ENCODE data around the gene KLK6. TPM values are rescaled to one million over a fixed set of nuclear protein-coding genes. Genes with fewer than 3 reads are reported as not detected.

The KLK6 gene
- polyA plus RNA-seq, 1 of the 3 experiments (the other 2 are of a cell fraction) = not detected

DNA sequence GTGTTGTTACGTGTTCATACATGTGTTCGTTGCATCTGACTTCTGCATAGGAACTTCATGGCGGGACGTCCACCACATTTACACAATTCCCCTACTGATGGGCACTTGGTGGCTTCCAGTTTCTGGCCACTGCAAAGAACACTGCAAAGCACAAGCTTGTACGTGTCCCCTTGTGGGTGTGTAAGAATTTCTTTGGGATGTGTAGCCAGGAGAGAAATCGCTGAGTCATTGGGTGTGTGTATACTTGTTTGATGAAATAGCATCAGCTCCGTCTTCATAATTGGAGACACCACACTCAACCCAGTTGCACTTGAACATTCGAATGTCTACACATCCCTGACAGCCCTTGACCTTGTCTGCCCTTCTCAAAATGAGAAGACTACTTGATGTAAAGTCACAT is 35.8 kb downstream of the KLK6 start (continued):
- TF ChIP-seq, protein P1, sequence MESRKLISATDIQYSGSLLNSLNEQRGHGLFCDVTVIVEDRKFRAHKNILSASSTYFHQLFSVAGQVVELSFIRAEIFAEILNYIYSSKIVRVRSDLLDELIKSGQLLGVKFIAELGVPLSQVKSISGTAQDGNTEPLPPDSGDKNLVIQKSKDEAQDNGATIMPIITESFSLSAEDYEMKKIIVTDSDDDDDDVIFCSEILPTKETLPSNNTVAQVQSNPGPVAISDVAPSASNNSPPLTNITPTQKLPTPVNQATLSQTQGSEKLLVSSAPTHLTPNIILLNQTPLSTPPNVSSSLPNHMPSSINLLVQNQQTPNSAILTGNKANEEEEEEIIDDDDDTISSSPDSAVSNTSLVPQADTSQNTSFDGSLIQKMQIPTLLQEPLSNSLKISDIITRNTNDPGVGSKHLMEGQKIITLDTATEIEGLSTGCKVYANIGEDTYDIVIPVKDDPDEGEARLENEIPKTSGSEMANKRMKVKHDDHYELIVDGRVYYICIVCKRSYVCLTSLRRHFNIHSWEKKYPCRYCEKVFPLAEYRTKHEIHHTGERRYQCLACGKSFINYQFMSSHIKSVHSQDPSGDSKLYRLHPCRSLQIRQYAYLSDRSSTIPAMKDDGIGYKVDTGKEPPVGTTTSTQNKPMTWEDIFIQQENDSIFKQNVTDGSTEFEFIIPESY (IDR thresholded peaks at IDR 0.05; ENCODE audit: borderline replicate concordance, low read depth) = no peak
- TF ChIP-seq, protein P2, sequence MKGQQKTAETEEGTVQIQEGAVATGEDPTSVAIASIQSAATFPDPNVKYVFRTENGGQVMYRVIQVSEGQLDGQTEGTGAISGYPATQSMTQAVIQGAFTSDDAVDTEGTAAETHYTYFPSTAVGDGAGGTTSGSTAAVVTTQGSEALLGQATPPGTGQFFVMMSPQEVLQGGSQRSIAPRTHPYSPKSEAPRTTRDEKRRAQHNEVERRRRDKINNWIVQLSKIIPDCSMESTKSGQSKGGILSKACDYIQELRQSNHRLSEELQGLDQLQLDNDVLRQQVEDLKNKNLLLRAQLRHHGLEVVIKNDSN (IDR thresholded peaks at IDR 0.05; ENCODE audit: borderline replicate concordance, low read depth) = no peak
- TF ChIP-seq GABPA (IDR thresholded peaks at IDR 0.05; ENCODE audit: low read depth) = no peak

DNA sequence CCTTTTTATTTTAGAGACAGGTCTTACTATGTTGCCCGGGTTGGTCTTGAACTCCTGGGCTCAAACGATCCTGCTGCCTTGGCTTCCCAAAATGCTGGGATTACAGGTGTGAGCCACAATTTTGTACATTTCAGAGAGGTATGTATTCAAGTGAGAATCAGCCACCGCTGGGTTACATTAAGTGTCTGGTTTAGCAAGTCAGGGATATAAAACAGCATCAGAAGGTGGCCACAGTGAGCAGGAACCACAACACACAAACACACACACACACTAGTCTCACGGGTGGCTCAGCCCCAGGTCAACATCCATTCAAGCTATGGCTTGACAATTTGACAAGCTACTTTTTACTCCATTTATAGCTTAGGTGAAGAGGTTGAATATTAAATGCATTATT is 36.7 kb downstream of the KLK6 start:
- H3K4me3 ChIP-seq (ENCODE audit: low read depth in 2 of 2, low read length in 1 of 2) = no peak overlapping the region
- H3K9me3 ChIP-seq = no peaks in the 10 kb centered on the region
- ChIA-PET POLR2A (no interaction called here), CTCF (no interaction called here)
- H3K27ac ChIP-seq (ENCODE audit: low read depth in 2 of 2, low read length in 1 of 2) = no peak overlapping the region
- no peaks in the 10 kb centered on the region for H3K36me3 ChIP-seq (replicated peaks in 1 of 2; ENCODE audit: control insufficient read depth in 1 of 2, insufficient read depth in 2 of 2, low read length in 1 of 2)
- H4K20me1 ChIP-seq (ENCODE audit: insufficient read depth) = no peaks in the 10 kb centered on the region
- H2AFZ ChIP-seq (ENCODE audit: low read depth) = no peak overlapping the region
- no peak overlapping the region for H3K9ac ChIP-seq
- H3K27me3 ChIP-seq (ENCODE audit: insufficient read depth) = peaks cover 43% of the 10 kb centered on the region; the same call in 1 of the 2 replicates
- TF ChIP-seq EP300 (IDR thresholded peaks at IDR 0.05; ENCODE audit: borderline replicate concordance in 1 of 2, low read depth in 1 of 2, low read length in 1 of 2) (no peak), MEF2A (IDR thresholded peaks at IDR 0.05; ENCODE audit: borderline replicate concordance, low read depth) (no peak), MXI1 (IDR thresholded peaks at IDR 0.05; ENCODE audit: low read depth, low read length) (no peak), FOXJ3 (CRISPR knock-in tag; IDR thresholded peaks at IDR 0.05) (no peak), TCF12 (IDR thresholded peaks at IDR 0.05) (no peak), YY1 (IDR thresholded peaks at IDR 0.05; ENCODE audit: low read depth) (no peak), SMC3 (IDR thresholded peaks at IDR 0.05; ENCODE audit: low read depth, low read length) (no peak), NRF1 (IDR thresholded peaks at IDR 0.05; ENCODE audit: low read depth, low read length) (no peak), NFIC (IDR thresholded peaks at IDR 0.05; ENCODE audit: borderline replicate concordance) (no peak), RXRA (IDR thresholded peaks at IDR 0.05; ENCODE audit: borderline replicate concordance, low read depth) (no peak), GATA2 (CRISPR knock-in tag; IDR thresholded peaks at IDR 0.05) (no peak), GABPA (IDR thresholded peaks at IDR 0.05; ENCODE audit: low read depth) (no peak)
- TF ChIP-seq, protein P3, sequence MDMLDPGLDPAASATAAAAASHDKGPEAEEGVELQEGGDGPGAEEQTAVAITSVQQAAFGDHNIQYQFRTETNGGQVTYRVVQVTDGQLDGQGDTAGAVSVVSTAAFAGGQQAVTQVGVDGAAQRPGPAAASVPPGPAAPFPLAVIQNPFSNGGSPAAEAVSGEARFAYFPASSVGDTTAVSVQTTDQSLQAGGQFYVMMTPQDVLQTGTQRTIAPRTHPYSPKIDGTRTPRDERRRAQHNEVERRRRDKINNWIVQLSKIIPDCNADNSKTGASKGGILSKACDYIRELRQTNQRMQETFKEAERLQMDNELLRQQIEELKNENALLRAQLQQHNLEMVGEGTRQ (IDR thresholded peaks at IDR 0.05; ENCODE audit: borderline replicate concordance, low read depth, low read length) = no peak
- TF ChIP-seq, protein P1 (IDR thresholded peaks at IDR 0.05; ENCODE audit: borderline replicate concordance, low read depth) = no peak
- TF ChIP-seq, protein P4, sequence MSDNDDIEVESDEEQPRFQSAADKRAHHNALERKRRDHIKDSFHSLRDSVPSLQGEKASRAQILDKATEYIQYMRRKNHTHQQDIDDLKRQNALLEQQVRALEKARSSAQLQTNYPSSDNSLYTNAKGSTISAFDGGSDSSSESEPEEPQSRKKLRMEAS (IDR thresholded peaks at IDR 0.05; ENCODE audit: low read depth) = no peak
- TF ChIP-seq, protein P5, sequence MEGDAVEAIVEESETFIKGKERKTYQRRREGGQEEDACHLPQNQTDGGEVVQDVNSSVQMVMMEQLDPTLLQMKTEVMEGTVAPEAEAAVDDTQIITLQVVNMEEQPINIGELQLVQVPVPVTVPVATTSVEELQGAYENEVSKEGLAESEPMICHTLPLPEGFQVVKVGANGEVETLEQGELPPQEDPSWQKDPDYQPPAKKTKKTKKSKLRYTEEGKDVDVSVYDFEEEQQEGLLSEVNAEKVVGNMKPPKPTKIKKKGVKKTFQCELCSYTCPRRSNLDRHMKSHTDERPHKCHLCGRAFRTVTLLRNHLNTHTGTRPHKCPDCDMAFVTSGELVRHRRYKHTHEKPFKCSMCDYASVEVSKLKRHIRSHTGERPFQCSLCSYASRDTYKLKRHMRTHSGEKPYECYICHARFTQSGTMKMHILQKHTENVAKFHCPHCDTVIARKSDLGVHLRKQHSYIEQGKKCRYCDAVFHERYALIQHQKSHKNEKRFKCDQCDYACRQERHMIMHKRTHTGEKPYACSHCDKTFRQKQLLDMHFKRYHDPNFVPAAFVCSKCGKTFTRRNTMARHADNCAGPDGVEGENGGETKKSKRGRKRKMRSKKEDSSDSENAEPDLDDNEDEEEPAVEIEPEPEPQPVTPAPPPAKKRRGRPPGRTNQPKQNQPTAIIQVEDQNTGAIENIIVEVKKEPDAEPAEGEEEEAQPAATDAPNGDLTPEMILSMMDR (IDR thresholded peaks at IDR 0.05) = no peak
- H3K4me1 ChIP-seq (ENCODE audit: control insufficient read depth in 1 of 2, insufficient read depth in 2 of 2, low read depth in 1 of 2, low read length in 1 of 2) = no peaks in the 10 kb centered on the region
- H3K79me2 ChIP-seq (ENCODE audit: insufficient read depth) = no peaks in the 10 kb centered on the region
- 7% methylated on average over 4 of the region's 4 CpGs for WGBS (ENCODE audit: low lambda C conversion rate)
- no peaks in the 10 kb centered on the region for H3F3A ChIP-seq (replicated peaks; ENCODE audit: insufficient read depth)
- no peaks in the 10 kb centered on the region for H3K9me2 ChIP-seq
- H3K4me2 ChIP-seq = no peak overlapping the region
- DNase-seq = no peak

All from SK-N-SH (cell line).